ENCODE results near the gene CHST9.
"Not testable (repeated sequence)": the region's sequence is repeated elsewhere in the genome, so short reads cannot be mapped to it uniquely, and the experiment has no call there.

CHST9 gene

GRCh38 chr18:26993568-26993967 is 191.5 kb downstream of the CHST9 start:
- no peak for DNase-seq

- DNase-seq: no peak
Measured at GRCh38 chr18:26992926-26993325, 192.2 kb downstream of the CHST9 start.

GRCh38 chr18:26989842-26990241 is 195.3 kb downstream of the CHST9 start:
- DNase-seq: no peak

- no peak for DNase-seq
Measured at GRCh38 chr18:26981360-26982082, 203.6 kb downstream of the CHST9 start.

- DNase-seq: no peak
Measured at GRCh38 chr18:26978812-26979341, 206.2 kb downstream of the CHST9 start.

- DNase-seq: no peak
Measured at GRCh38 chr18:26977781-26978180, 207.3 kb downstream of the CHST9 start.

- DNase-seq: no peak
Measured at GRCh38 chr18:26976206-26976605, 208.9 kb downstream of the CHST9 start.

GRCh38 chr18:26972549-26972948 is 212.6 kb downstream of the CHST9 start:
- not testable (repeated sequence) for DNase-seq

GRCh38 chr18:26971409-26971808 is 213.7 kb downstream of the CHST9 start:
- DNase-seq: no peak

- DNase-seq: no peak
Measured at GRCh38 chr18:26970637-26971036, 214.5 kb downstream of the CHST9 start.

GRCh38 chr18:26965206-26965605 is 219.9 kb downstream of the CHST9 start:
- no peak for DNase-seq

GRCh38 chr18:26963292-26963691 is 221.8 kb downstream of the CHST9 start:
- DNase-seq: peak; percentile 26 to 51

GRCh38 chr18:26961839-26962238 is 223.3 kb downstream of the CHST9 start:
- no peak for DNase-seq

GRCh38 chr18:26960911-26961310 is 224.2 kb downstream of the CHST9 start:
- peak; percentile 29 to 41 for DNase-seq

GRCh38 chr18:26956863-26957262 is 228.2 kb downstream of the CHST9 start:
- DNase-seq: peak; percentile 1 to 5

GRCh38 chr18:26948703-26949102 is 236.4 kb downstream of the CHST9 start:
- DNase-seq: no peak

GRCh38 chr18:26943906-26944305 is 241.2 kb downstream of the CHST9 start:
- no peak for DNase-seq

GRCh38 chr18:26941584-26941983 is 243.5 kb downstream of the CHST9 start:
- DNase-seq: no peak

GRCh38 chr18:26940744-26941398 is 244.2 kb downstream of the CHST9 start:
- DNase-seq: no peak

- no peak for DNase-seq
Measured at GRCh38 chr18:26931659-26932058, 253.4 kb downstream of the CHST9 start.

- DNase-seq: no peak
Measured at GRCh38 chr18:26930630-26931029, 254.5 kb downstream of the CHST9 start.

GRCh38 chr18:26928670-26929313 is 256.3 kb downstream of the CHST9 start:
- DNase-seq: no peak

- not testable (repeated sequence) for DNase-seq
Measured at GRCh38 chr18:26927822-26928221, 257.3 kb downstream of the CHST9 start.
